ENCODE measurements around the gene SRSF4. TPM values are rescaled to one million over a fixed set of nuclear protein-coding genes. Genes with fewer than 3 reads are reported as not detected.

SRSF4 gene
- total and polyA plus RNA-seq, 10 of the 15 experiments (the other 5 are each of a cell fraction or from before 2014, with no cell fraction given): 17.2 to 107 (median 78.6) TPM

DNA sequence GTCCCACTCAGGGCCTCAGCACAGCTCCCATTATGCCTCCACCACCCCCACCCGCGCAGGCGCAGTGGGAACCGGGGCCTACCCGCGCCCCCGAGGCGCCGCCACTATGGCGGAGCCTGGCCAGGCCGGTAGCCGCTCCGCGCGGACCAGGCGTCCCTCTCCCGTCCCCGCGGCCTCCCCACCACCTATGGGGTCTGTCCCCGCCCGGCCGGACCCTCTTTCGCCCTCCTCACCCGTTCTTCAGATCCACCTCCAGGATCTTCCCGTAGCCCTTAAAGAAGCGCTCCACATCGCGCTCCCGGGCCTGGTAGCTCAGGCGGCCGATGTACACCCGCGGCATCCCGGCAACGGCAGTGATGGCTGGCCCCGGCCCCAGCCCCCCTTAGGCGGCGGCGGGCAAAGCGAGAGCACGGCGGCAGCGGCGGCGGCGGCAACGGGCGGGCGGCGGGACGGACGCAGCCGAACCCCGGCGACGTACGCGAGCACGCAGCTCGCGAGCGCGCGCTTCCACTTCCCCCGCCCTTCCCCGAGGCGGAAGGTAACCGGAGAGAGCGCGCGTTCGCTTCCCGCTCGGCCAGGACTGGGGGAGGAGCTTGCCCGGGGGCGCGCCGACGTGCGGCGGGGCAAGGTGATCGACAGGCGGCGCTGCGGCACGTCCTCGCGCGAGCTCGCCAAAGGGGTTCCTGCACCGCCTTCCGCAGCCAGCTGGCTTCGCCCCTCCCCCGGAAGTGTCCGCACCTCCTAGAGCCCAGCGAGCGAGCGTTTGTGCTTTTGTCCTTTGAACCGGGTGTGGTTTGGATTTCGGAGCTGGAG is at the start of gene SRSF4 (continued):
- TF ChIP-seq, protein P1, sequence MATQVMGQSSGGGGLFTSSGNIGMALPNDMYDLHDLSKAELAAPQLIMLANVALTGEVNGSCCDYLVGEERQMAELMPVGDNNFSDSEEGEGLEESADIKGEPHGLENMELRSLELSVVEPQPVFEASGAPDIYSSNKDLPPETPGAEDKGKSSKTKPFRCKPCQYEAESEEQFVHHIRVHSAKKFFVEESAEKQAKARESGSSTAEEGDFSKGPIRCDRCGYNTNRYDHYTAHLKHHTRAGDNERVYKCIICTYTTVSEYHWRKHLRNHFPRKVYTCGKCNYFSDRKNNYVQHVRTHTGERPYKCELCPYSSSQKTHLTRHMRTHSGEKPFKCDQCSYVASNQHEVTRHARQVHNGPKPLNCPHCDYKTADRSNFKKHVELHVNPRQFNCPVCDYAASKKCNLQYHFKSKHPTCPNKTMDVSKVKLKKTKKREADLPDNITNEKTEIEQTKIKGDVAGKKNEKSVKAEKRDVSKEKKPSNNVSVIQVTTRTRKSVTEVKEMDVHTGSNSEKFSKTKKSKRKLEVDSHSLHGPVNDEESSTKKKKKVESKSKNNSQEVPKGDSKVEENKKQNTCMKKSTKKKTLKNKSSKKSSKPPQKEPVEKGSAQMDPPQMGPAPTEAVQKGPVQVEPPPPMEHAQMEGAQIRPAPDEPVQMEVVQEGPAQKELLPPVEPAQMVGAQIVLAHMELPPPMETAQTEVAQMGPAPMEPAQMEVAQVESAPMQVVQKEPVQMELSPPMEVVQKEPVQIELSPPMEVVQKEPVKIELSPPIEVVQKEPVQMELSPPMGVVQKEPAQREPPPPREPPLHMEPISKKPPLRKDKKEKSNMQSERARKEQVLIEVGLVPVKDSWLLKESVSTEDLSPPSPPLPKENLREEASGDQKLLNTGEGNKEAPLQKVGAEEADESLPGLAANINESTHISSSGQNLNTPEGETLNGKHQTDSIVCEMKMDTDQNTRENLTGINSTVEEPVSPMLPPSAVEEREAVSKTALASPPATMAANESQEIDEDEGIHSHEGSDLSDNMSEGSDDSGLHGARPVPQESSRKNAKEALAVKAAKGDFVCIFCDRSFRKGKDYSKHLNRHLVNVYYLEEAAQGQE (IDR thresholded peaks at IDR 0.05; ENCODE audit: low read depth, low read length): 0 out of 2 replicates have a peak, but pooled peaks have one; percentile 10
- TF ChIP-seq SIX5 (IDR thresholded peaks at IDR 0.05; ENCODE audit: low read depth, low read length, severe bottlenecking): peak; percentile 6
- TF ChIP-seq CTCF (IDR thresholded peaks at IDR 0.05 in 2 of 3, conservative IDR thresholded peaks at IDR 0.05 in 1 of 3; ENCODE audit: control insufficient read depth in 2 of 3, extremely low read depth in 1 of 3, insufficient read depth in 1 of 3, low read depth in 3 of 3, low read length in 3 of 3): peak; percentile 55 to 95 (median 63); a peak in 4 of 6 replicates
- no peak for TF ChIP-seq MTA3 (IDR thresholded peaks at IDR 0.05; ENCODE audit: borderline replicate concordance, low read length)
- TF ChIP-seq, protein P2, sequence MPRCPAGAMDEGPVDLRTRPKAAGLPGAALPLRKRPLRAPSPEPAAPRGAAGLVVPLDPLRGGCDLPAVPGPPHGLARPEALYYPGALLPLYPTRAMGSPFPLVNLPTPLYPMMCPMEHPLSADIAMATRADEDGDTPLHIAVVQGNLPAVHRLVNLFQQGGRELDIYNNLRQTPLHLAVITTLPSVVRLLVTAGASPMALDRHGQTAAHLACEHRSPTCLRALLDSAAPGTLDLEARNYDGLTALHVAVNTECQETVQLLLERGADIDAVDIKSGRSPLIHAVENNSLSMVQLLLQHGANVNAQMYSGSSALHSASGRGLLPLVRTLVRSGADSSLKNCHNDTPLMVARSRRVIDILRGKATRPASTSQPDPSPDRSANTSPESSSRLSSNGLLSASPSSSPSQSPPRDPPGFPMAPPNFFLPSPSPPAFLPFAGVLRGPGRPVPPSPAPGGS (IDR thresholded peaks at IDR 0.05; ENCODE audit: borderline replicate concordance, insufficient read depth, low read depth, low read length, poor library complexity, severe bottlenecking): no peak
- no peak for TF ChIP-seq CHD4 (IDR thresholded peaks at IDR 0.05)
- peak; percentile 83 for TF ChIP-seq TCF12 (IDR thresholded peaks at IDR 0.05; ENCODE audit: low read depth, low read length)
- TF ChIP-seq POLR2AphosphoS2 (IDR thresholded peaks at IDR 0.05; ENCODE audit: low read depth, low read length): peak; percentile 87; the same call in 1 of the 2 replicates
- TF ChIP-seq ZNF24 (IDR thresholded peaks at IDR 0.05): 0 out of 2 replicates have a peak, but pooled peaks have one; percentile 34
- no peak for TF ChIP-seq SUZ12 (IDR thresholded peaks at IDR 0.05; ENCODE audit: unreplicated experiment)
- no peak for TF ChIP-seq NR2C2 (IDR thresholded peaks at IDR 0.05; ENCODE audit: borderline replicate concordance, control insufficient read depth, insufficient read length, low read depth)
- TF ChIP-seq NR2C1 (IDR thresholded peaks at IDR 0.05): peak; percentile 94
- TF ChIP-seq TBL1XR1 (IDR thresholded peaks at IDR 0.05; ENCODE audit: low read depth, low read length): no peak; the same call in 1 of the 2 replicates
- TF ChIP-seq ZBED1 (IDR thresholded peaks at IDR 0.05; ENCODE audit: borderline replicate concordance): no peak
- 0 out of 2 replicates have a peak, but pooled peaks have one; percentile 61 for TF ChIP-seq ESRRA (IDR thresholded peaks at IDR 0.05; ENCODE audit: low read length)
- 0 out of 2 replicates have a peak, but pooled peaks have one; percentile 43 for TF ChIP-seq ZSCAN29 (IDR thresholded peaks at IDR 0.05)
- TF ChIP-seq KLF5 (IDR thresholded peaks at IDR 0.05; ENCODE audit: partially characterized antibody): no peak
- no peak for TF ChIP-seq ZNF622 (IDR thresholded peaks at IDR 0.05)
- TF ChIP-seq RCOR1 (conservative IDR thresholded peaks at IDR 0.05; ENCODE audit: low read depth, low read length): no peak
- peak; percentile 88; the same call in 1 of the 2 replicates for TF ChIP-seq ZNF207 (IDR thresholded peaks at IDR 0.05; ENCODE audit: borderline replicate concordance)
- TF ChIP-seq MYB (IDR thresholded peaks at IDR 0.05; ENCODE audit: borderline replicate concordance, low read depth, low read length): no peak
- peak; percentile 55; the same call in 1 of the 3 replicates for TF ChIP-seq POU2F2 (IDR thresholded peaks at IDR 0.05; ENCODE audit: borderline replicate concordance, low read depth, low read length)
- TF ChIP-seq CREM (IDR thresholded peaks at IDR 0.05; ENCODE audit: low read depth): peak; percentile 74

All from GM12878 (cell line).